Measurements from ENCODE around the gene ASB9.
"Not testable (repeated sequence)": the region's sequence is repeated elsewhere in the genome, so short reads cannot be mapped to it uniquely, and the experiment has no call there.

Gene ASB9

DNA sequence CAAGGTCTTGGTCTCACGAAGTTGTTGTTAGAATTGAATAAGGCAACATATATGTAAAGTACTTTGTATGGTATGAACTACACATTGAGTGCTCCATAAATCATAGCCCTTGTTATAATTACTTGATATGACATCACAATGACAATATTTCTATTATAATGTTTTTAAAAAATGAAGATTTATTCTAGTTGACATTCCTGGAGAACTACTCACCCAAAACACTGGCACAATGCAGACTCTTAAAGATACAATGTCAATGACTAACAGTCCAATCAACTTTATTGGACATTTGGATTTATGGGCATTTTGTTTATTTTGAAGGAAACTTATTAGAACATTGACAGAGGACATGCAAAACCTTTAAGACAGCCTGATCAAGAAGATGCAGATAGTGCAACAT is 55.3 kb downstream of the ASB9 start:
- Histone ChIP-seq H3K4me1 (ENCODE audit: control insufficient read depth, insufficient read depth, low read length) (no peaks in the 10 kb centered on the region), H3K27me3 (ENCODE audit: control insufficient read depth, insufficient read depth, low read length) (no peaks in the 10 kb centered on the region), H3K36me3 (ENCODE audit: control insufficient read depth, insufficient read depth, low read length) (no peaks in the 10 kb centered on the region), H3K4me3 (ENCODE audit: low read length) (no peak overlapping the region), H3K9me3 (ENCODE audit: control insufficient read depth, insufficient read depth, low read length) (no peaks in the 10 kb centered on the region), H3K27ac (ENCODE audit: low read length) (no peak overlapping the region)
- DNase-seq (ENCODE audit: low read depth, low spot score), result no peak
- no CpG with 5 or more reads among the region's 1 CpG for WGBS (ENCODE audit: insufficient coverage, insufficient read length)

DNA sequence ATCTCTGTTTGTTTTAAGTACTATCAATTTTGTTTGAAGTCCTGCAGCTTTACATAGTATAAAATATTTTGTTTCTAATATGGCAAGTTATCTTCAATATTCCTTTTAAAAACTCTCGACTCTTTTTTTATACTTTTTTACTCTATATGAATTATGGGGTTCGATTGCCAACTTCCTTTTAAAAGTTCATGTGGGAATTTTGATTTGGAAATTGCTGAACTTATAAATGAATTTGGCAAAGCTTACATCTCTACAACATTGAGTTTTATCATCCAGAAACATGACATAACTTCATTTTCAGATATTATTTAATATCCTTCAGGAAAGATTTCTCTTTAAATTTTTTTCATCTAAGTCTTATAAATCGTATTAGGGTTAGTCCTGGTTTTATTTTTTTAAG is 60.8 kb downstream of the ASB9 start:
- WGBS (ENCODE audit: insufficient coverage, insufficient read length), result no CpG with 5 or more reads among the region's 3 CpGs
- Histone ChIP-seq H3K4me3 (ENCODE audit: low read length) (no peak overlapping the region), H3K27ac (ENCODE audit: low read length) (no peak overlapping the region), H3K9me3 (ENCODE audit: control insufficient read depth, insufficient read depth, low read length) (no peaks in the 10 kb centered on the region), H3K27me3 (ENCODE audit: control insufficient read depth, insufficient read depth, low read length) (no peaks in the 10 kb centered on the region), H3K36me3 (ENCODE audit: control insufficient read depth, insufficient read depth, low read length) (no peaks in the 10 kb centered on the region), H3K4me1 (ENCODE audit: control insufficient read depth, insufficient read depth, low read length) (no peaks in the 10 kb centered on the region)
- DNase-seq (ENCODE audit: low read depth, low spot score), result no peak

DNA sequence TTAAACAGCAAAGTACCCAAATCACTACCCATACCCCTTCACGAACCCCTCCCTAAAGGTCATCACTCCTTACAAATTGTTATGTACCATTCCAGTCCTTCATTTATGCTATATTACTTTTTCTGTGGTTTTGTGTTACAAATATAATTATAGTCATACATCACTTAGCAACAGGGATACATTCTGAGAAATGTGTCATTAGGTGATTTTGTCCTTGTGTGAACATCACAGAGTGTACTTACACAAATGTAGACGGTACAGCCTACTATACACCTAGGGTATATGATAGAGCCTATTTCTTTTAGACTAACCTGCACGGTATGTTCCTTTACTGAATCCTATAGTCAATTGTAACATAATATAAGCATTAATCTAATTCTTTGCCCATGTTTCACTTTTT is 61.9 kb downstream of the ASB9 start:
- Histone ChIP-seq H3K36me3 (ENCODE audit: control insufficient read depth, insufficient read depth, low read length) (no peaks in the 10 kb centered on the region), H3K4me1 (ENCODE audit: control insufficient read depth, insufficient read depth, low read length) (no peaks in the 10 kb centered on the region), H3K27me3 (ENCODE audit: control insufficient read depth, insufficient read depth, low read length) (no peaks in the 10 kb centered on the region), H3K4me3 (ENCODE audit: low read length) (no peak overlapping the region), H3K27ac (ENCODE audit: low read length) (no peak overlapping the region), H3K9me3 (ENCODE audit: control insufficient read depth, insufficient read depth, low read length) (no peaks in the 10 kb centered on the region)
- DNase-seq (ENCODE audit: low read depth, low spot score), result no peak
- no CpG with 5 or more reads among the region's 3 CpGs for WGBS (ENCODE audit: insufficient coverage, insufficient read length)

DNA sequence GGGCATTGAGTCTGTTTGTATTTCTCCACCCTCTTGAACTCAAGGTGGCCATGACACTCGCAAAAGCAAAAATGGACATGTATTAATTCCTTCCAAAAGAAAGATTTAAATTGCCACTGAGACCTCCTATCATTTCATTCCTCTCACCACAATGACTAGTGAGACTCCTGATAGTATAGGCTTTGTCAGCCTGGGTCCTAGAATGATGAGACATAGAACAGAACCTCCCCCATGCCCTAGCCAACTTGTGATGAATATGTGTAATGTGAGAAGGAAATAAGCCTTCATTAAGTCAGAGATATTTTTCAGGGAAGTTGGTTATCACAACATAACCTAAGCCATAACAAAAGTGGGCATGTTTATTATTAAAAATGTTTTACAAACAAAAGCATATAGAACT is 62.5 kb downstream of the ASB9 start:
- WGBS (ENCODE audit: insufficient coverage, insufficient read length), result no CpG with 5 or more reads among the region's 1 CpG
- H3K27ac ChIP-seq (ENCODE audit: low read length), result no peak overlapping the region
- no peaks in the 10 kb centered on the region for H3K27me3 ChIP-seq (ENCODE audit: control insufficient read depth, insufficient read depth, low read length)
- no peaks in the 10 kb centered on the region for H3K36me3 ChIP-seq (ENCODE audit: control insufficient read depth, insufficient read depth, low read length)
- no peaks in the 10 kb centered on the region for H3K9me3 ChIP-seq (ENCODE audit: control insufficient read depth, insufficient read depth, low read length)
- no peaks in the 10 kb centered on the region for H3K4me1 ChIP-seq (ENCODE audit: control insufficient read depth, insufficient read depth, low read length)
- H3K4me3 ChIP-seq (ENCODE audit: low read length), result no peak overlapping the region
- DNase-seq (ENCODE audit: low read depth, low spot score), result no peak

DNA sequence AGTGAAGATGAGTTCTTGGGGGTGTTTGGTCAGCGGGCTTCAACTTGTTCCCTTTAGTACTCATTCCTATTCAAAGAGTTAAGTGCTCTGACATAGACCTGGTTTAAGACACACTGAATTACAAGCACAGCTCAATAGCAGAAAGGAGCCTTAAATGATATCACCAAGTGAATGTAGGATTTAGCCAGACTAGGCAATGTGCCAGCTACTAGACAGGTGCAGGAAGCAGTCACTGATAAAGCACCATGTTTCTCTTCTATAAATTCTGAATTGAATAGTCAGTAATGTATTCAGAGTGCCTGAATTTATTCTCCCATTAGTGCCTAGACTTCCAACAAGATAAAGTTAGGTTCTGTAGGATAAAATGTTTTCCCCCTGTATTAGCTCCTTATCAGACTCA is 63.6 kb downstream of the ASB9 start:
- no peak for DNase-seq (ENCODE audit: low read depth, low spot score)

DNA sequence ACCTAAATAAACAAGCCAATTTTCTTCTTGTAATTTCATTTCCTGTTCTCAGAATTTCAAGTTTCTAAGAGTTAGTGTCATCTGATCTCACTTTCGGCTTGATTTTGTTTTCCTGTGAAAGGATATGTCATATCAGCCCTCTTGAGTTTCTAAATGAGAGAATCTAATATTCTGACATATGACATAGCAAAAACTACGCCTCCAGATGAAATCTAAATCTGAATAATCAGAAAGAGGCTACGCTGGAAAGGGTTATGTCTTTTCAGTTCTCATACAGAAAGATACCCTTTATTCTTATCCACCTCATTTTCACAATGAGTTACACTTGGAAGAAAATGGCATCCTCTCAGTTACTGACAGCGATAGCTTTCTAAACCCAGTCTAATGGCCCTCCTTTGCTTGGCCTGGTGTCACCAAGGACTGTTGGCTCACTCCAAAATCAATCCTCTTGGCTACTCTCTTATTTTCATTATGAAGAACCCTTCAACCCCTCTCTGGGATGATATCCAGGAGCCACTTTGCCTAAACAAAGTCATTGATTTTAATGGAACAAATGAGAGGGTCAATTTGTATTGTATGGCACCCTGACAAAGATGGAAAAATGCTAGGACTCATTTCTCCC is 65.6 kb downstream of the ASB9 start:
- no peaks in the 10 kb centered on the region for H3K4me1 ChIP-seq (ENCODE audit: control insufficient read depth, insufficient read depth, low read length)
- H3K27me3 ChIP-seq (ENCODE audit: control insufficient read depth, insufficient read depth, low read length), result no peaks in the 10 kb centered on the region
- DNase-seq (ENCODE audit: low read depth, low spot score), result no peak
- no CpG with 5 or more reads among the region's 4 CpGs for WGBS (ENCODE audit: insufficient coverage, insufficient read length)
- H3K9me3 ChIP-seq (ENCODE audit: control insufficient read depth, insufficient read depth, low read length), result no peaks in the 10 kb centered on the region
- H3K4me3 ChIP-seq (ENCODE audit: low read length), result no peak overlapping the region
- no peaks in the 10 kb centered on the region for H3K36me3 ChIP-seq (ENCODE audit: control insufficient read depth, insufficient read depth, low read length)
- H3K27ac ChIP-seq (ENCODE audit: low read length), result no peak overlapping the region

More for the DNA sequence above, 63.6 kb downstream of the ASB9 start:
- no peaks in the 10 kb centered on the region for H3K27me3 ChIP-seq (ENCODE audit: control insufficient read depth, insufficient read depth, low read length)
- no peaks in the 10 kb centered on the region for H3K4me1 ChIP-seq (ENCODE audit: control insufficient read depth, insufficient read depth, low read length)
- no peak overlapping the region for H3K27ac ChIP-seq (ENCODE audit: low read length)
- no peaks in the 10 kb centered on the region for H3K9me3 ChIP-seq (ENCODE audit: control insufficient read depth, insufficient read depth, low read length)
- no peaks in the 10 kb centered on the region for H3K36me3 ChIP-seq (ENCODE audit: control insufficient read depth, insufficient read depth, low read length)
- no CpG with 5 or more reads among the region's 1 CpG for WGBS (ENCODE audit: insufficient coverage, insufficient read length)
- no peak overlapping the region for H3K4me3 ChIP-seq (ENCODE audit: low read length)

DNA sequence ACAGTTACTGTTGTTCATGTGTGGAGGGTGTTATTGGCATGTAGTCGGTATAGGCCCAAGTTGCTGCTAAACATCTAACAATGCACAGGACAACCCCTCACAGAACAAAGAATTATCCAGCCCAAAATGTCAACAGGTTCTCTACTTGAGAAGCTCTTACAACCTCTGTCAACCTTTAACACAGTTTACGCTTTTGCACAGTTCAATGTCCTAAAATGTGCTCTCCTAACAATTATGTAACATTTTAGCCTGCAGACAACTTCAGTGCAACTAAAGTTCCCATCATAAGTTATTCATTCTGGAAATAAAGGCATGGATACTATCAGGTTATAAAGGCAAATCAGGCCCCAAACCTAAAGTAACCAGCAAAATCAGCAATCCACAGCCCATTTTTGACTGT is 66.2 kb downstream of the ASB9 start:
- Histone ChIP-seq H3K27me3 (ENCODE audit: control insufficient read depth, insufficient read depth, low read length) (no peaks in the 10 kb centered on the region), H3K9me3 (ENCODE audit: control insufficient read depth, insufficient read depth, low read length) (no peaks in the 10 kb centered on the region), H3K27ac (ENCODE audit: low read length) (no peak overlapping the region), H3K36me3 (ENCODE audit: control insufficient read depth, insufficient read depth, low read length) (no peaks in the 10 kb centered on the region), H3K4me1 (ENCODE audit: control insufficient read depth, insufficient read depth, low read length) (no peaks in the 10 kb centered on the region), H3K4me3 (ENCODE audit: low read length) (no peak overlapping the region)
- no peak for DNase-seq (ENCODE audit: low read depth, low spot score)
- no CpG with 5 or more reads among the region's 2 CpGs for WGBS (ENCODE audit: insufficient coverage, insufficient read length)

DNA sequence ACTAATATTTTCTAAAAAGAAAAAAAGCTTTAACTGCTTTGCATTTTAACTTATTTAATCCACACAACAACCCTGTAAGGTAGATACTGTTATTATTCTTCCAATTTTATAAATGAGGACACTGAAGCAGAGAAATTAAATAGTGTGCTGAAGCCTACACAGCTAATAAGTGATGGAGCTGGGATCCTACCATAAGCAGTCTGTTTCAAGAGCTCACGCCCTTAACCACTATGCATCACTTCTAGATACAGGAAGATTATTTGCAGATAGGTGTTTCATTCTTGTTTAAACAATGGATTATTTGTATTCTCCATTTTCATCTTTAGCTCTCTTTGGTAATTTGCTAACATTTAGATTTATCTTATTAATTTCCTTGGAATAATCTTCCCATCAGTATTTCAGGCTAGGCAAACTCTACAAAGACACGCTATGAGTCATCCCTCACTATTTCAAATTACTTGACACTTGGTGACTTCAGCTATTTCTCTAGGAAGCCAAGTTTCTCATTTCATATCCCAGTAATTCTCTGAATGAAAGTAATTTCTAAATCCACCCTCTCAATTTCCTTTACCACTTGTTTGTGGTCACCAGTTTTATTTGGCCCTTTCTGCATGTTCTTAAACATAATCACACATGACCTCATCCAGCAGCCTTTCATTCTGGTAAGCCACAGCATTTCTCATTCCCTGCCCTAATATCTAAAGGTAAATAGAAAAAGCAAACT is 67.3 kb downstream of the ASB9 start:
- Histone ChIP-seq H3K36me3 (ENCODE audit: control insufficient read depth, insufficient read depth, low read length) (no peaks in the 10 kb centered on the region), H3K27me3 (ENCODE audit: control insufficient read depth, insufficient read depth, low read length) (no peaks in the 10 kb centered on the region), H3K9me3 (ENCODE audit: control insufficient read depth, insufficient read depth, low read length) (no peaks in the 10 kb centered on the region), H3K4me3 (ENCODE audit: low read length) (no peak overlapping the region), H3K27ac (ENCODE audit: low read length) (no peak overlapping the region), H3K4me1 (ENCODE audit: control insufficient read depth, insufficient read depth, low read length) (no peaks in the 10 kb centered on the region)
- no CpG with 5 or more reads among the region's 2 CpGs for WGBS (ENCODE audit: insufficient coverage, insufficient read length)
- no peak for DNase-seq (ENCODE audit: low read depth, low spot score)

DNA sequence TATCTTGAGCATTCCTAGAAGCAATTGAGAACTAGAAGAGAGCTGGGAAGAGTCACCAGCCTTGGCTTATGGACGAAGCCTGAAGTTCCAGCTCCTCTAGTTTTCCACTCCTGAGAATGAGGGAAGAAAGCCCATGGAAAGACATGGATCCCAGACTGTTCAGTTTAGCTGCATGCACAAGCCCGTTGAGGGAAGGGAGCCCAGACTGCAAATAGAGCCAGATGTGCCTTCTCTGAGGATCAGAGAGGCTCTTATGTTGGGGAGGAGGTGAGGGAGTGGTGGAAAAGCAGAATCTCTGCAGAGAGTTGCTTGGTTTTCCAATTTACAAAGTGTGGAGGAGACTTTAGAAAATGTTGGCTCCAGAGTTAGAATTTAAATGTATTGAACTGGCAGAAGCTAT is 69.0 kb downstream of the ASB9 start:
- H3K4me1 ChIP-seq (ENCODE audit: control insufficient read depth, insufficient read depth, low read length), result no peaks in the 10 kb centered on the region
- no peak overlapping the region for H3K4me3 ChIP-seq (ENCODE audit: low read length)
- H3K27ac ChIP-seq (ENCODE audit: low read length), result no peak overlapping the region
- no peak for DNase-seq (ENCODE audit: low read depth, low spot score)
- H3K9me3 ChIP-seq (ENCODE audit: control insufficient read depth, insufficient read depth, low read length), result no peaks in the 10 kb centered on the region
- no peaks in the 10 kb centered on the region for H3K27me3 ChIP-seq (ENCODE audit: control insufficient read depth, insufficient read depth, low read length)
- WGBS (ENCODE audit: insufficient coverage, insufficient read length), result no CpG with 5 or more reads among the region's 2 CpGs
- no peaks in the 10 kb centered on the region for H3K36me3 ChIP-seq (ENCODE audit: control insufficient read depth, insufficient read depth, low read length)

DNA sequence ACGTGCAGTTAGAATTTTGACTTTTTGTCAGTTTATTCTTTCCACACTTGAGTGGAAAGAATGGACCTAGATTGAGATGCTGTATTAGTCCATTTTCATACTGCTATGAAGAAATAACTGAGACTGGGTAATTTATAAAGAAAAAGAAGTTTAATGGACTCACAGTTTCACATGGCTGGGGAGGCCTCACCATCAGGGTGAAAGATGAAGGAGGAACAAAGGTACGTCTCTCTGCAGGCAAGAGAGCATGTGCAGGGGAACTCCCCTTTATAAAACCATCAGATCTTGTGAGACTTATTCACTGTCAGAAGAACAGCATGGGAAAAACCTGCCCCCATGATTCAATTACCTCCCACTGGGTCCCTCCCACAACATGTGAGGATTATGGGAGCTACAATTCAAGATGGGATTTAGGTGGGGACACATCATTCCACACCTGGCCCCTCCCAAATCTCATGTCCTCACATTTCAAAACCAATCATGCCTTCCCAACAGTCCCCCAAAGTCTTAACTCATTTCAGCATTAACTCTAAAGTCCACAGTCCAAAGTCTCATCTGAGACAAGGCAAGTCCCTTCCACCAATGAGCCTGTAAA is 71.2 kb downstream of the ASB9 start:
- H3K27me3 ChIP-seq (ENCODE audit: control insufficient read depth, insufficient read depth, low read length); H3K27ac ChIP-seq (ENCODE audit: low read length); H3K36me3 ChIP-seq (ENCODE audit: control insufficient read depth, insufficient read depth, low read length); H3K9me3 ChIP-seq (ENCODE audit: control insufficient read depth, insufficient read depth, low read length); DNase-seq (ENCODE audit: low read depth, low spot score); H3K4me1 ChIP-seq (ENCODE audit: control insufficient read depth, insufficient read depth, low read length); H3K4me3 ChIP-seq (ENCODE audit: low read length): not testable (repeated sequence)
- WGBS (ENCODE audit: insufficient coverage, insufficient read length), result no CpG with 5 or more reads among the region's 2 CpGs

DNA sequence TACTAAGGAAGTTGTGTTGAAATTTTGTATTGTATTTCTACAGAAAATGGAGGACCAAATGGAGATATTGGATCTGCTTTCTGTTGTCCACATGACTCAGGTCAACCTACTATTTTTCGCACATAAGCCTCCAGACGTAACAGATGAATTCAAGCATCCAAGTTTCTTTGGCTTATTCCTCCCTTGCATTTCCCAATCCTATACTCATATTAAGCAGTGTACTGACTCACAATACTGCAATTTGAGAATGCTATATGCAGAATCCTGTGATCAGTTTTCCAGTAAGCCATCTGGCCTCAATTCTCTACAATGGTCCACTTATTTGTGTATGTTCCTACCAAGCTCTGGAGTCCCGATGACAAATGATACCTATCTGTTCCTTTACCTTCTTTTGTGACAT is 75.7 kb downstream of the ASB9 start:
- no peak for DNase-seq (ENCODE audit: low read depth, low spot score)
- no CpG with 5 or more reads among the region's 3 CpGs for WGBS (ENCODE audit: insufficient coverage, insufficient read length)
- H3K27ac ChIP-seq (ENCODE audit: low read length), result no peak overlapping the region
- H3K36me3 ChIP-seq (ENCODE audit: control insufficient read depth, insufficient read depth, low read length), result no peaks in the 10 kb centered on the region
- H3K4me1 ChIP-seq (ENCODE audit: control insufficient read depth, insufficient read depth, low read length), result no peaks in the 10 kb centered on the region
- no peaks in the 10 kb centered on the region for H3K27me3 ChIP-seq (ENCODE audit: control insufficient read depth, insufficient read depth, low read length)
- no peak overlapping the region for H3K4me3 ChIP-seq (ENCODE audit: low read length)
- no peaks in the 10 kb centered on the region for H3K9me3 ChIP-seq (ENCODE audit: control insufficient read depth, insufficient read depth, low read length)

All from iPS DF 6.9 (cell line).